Loucy (cell line): Measurements from ENCODE around the gene CSTF3.
"Not testable (repeated sequence)": the region's sequence is repeated elsewhere in the genome, so short reads cannot be mapped to it uniquely, and the experiment has no call there.

Source experiments
- CTCF ChIP-seq: fragments of 200-600 bp; sonication (generic); conservative IDR thresholded peaks from 2 replicates; pipeline ENCODE4 v1.5.1; 2014; ENCODE audit warnings: mild to moderate bottlenecking, antibody characterized with exemption, low read length
- EZH2phosphoT487 ChIP-seq: fragments of 200-600 bp; IDR thresholded peaks from 2 replicates; pipeline ENCODE4 v1.6.1; 2018; ENCODE audit warnings: antibody characterized with exemption, mild to moderate bottlenecking, moderate library complexity, borderline replicate concordance

- not testable (repeated sequence) for TF ChIP-seq CTCF, EZH2phosphoT487
These were observed 111.5 kb downstream of the CSTF3 start for GRCh38 chr11:33049565-33050408.
